Neural progenitor cell (in vitro differentiated cells): ENCODE results near the gene NEDD1.

Experiments
- EZH2 ChIP-seq: fragments of 200-600 bp; sonication (generic); IDR thresholded peaks from 2 replicates; pipeline ENCODE4 v1.6.1; 2017; ENCODE audit warnings: antibody characterized with exemption, mild to moderate bottlenecking, moderate library complexity
- EZH2phosphoT487 ChIP-seq: fragments of 200-600 bp; sonication (generic); IDR thresholded peaks from 2 replicates; pipeline ENCODE4 v1.6.1; 2017; ENCODE audit warnings: antibody characterized with exemption
- TF ChIP-seq, protein P1 (sequence below): fragments of 200-600 bp; sonication (generic); IDR thresholded peaks from 2 replicates; pipeline ENCODE4 v1.5.1; 2017; ENCODE audit warnings: antibody characterized with exemption, mild to moderate bottlenecking

GRCh38 chr12:96864335-96864734, 42.7 kb upstream of the NEDD1 start:
- TF ChIP-seq, protein P1, sequence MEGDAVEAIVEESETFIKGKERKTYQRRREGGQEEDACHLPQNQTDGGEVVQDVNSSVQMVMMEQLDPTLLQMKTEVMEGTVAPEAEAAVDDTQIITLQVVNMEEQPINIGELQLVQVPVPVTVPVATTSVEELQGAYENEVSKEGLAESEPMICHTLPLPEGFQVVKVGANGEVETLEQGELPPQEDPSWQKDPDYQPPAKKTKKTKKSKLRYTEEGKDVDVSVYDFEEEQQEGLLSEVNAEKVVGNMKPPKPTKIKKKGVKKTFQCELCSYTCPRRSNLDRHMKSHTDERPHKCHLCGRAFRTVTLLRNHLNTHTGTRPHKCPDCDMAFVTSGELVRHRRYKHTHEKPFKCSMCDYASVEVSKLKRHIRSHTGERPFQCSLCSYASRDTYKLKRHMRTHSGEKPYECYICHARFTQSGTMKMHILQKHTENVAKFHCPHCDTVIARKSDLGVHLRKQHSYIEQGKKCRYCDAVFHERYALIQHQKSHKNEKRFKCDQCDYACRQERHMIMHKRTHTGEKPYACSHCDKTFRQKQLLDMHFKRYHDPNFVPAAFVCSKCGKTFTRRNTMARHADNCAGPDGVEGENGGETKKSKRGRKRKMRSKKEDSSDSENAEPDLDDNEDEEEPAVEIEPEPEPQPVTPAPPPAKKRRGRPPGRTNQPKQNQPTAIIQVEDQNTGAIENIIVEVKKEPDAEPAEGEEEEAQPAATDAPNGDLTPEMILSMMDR = no peak
- TF ChIP-seq EZH2phosphoT487 (no peak), EZH2 (no peak)
